ENCODE results near the gene RBBP6.
A peak's percentile ranks its signal among the peaks of the same experiment; 100 is the strongest.
"Not testable (repeated sequence)": the region's sequence is repeated elsewhere in the genome, so short reads cannot be mapped to it uniquely, and the experiment has no call there.

The RBBP6 gene

DNA sequence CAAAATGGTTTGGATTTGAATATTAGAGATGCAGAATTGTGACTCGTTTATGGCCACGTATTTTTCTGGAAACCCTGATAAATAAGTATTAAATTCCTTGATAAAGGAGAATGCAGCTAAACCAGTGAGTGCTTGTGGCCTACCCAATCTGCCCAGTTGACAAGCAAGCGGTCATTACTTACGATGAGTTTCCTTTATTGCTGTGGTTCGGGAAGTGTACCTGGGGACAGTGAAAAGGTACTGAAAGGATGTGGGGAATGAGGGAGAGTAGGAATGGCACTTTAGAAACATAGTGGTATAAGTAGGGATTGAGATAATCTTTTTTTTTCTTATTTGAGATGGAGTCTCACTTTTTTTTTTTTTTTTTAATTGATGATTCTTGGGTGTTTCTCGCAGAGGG, 33.8 kb downstream of the RBBP6 start:
- no peak for DNase-seq

DNA sequence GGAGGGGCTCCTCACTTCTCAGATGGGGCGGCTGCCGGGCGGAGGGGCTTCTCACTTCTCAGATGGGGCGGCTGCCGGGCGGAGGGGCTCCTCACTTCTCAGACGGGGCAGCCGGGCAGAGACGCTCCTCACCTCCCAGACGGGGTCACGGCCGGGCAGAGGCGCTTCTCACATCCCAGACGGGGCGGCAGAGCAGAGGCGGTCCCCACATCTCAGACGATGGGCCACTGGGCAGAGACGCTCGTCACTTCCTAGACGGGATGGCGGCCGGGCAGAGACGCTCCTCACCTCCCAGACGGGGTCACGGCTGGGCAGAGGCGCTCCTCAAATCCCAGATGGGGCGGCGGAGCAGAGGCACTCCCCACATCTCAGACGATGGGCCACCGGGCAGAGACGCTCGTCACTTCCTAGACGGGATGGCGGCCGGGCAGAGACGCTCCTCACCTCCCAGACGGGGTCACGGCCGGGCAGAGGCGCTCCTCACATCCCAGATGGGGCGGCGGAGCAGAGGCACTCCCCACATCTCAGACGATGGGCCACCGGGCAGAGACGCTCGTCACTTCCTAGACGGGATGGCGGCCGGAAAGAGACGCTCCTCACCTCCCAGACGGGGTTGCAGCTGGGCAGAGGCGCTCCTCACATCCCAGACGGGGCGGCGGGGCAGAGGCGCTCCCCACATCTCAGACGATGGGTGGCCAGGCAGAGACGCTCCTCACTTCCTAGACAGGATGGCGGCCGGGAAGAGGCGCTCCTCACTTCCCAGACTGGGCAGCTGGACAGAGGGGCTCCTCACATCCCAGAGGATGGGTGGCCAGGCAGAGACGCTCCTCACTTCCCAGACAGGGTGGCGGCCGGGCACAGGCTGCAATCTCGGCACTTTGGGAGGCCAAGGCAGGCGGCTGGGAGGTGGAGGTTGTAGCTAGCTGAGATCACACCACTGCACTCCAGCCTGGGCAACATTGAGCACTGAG, 35.4 kb downstream of the RBBP6 start:
- DNase-seq, result not testable (repeated sequence)

- DNase-seq, result not testable (repeated sequence)
Observed at GRCh38 chr16:24575791-24576190, 36.4 kb downstream of the RBBP6 start.

GRCh38 chr16:24577167-24577566, 37.8 kb downstream of the RBBP6 start:
- DNase-seq, result no peak

DNA sequence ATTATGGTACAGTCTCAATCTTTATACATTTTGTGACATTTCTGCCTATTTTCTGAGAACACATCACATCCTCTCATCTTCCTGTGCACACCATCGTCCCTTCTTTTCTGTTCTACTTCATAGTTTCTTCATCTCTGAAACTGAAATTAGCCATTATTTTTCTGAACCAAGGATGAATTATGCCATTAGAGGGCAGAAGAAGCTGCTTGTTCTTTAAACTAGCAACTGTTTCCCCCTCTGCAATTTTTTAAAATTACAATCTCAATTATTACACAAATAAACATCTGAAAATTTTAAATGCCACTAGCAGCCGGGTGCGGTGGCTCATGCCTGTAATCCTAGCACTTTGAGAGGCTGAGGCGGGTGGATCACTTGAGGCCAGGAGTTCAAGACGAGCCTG, 41.3 kb downstream of the RBBP6 start:
- no peak for DNase-seq

DNA sequence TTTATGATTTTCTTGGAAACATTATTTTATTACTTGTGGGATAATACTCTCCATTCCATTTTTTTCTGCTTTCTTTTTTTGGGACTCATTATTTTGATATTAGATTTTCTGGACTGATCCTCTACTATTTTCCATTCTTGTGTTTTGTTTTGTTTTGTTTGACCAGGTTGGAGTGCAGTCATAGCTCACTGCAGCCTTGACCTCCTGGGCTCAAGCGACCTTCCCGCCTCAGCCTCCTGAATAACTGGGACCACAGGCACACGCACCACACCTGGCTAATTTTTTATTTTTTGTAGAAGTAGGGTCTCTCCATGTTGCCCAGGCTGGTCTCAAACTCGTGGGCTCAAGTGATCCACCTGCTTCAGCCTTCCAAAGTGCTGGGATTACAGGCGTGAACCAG, 44.1 kb downstream of the RBBP6 start:
- no peak for DNase-seq

DNA sequence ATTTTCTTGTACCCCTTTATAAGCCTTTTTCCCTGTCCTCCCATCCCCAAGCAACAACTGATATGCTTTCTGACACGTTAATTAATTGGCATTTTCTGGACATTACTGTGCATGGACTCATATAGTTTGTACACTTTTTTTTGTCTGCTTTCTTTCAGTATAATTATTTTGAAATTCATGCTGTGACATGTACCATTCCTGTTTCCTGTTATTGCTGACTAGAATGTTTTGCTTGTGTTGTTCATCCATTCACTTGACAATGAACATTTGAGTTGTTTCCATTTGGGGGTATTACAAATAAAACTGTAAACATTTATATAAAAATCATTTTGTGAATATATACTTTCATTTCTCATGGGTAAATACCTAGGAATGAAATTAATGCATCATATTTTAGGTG, 50.6 kb downstream of the RBBP6 start:
- no peak for DNase-seq

GRCh38 chr16:24598777-24599437, 59.5 kb downstream of the RBBP6 start:
- no peak for DNase-seq

DNA sequence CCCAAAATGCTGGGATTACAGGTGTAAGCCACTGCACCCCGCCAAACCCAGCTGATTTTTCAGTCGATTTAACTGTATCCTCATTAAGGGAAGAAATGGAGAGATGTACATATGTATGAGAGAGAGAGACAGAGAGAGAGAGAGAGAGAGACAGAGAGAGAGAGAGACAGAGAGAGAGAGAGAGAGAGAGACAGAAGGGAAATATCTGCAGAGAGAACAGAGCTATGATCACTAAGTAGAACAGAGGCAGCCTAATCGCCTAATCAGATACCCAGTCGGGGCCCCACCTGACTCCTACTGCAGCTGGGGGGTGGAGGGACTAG, 70.0 kb downstream of the RBBP6 start:
- DNase-seq, result no peak

DNA sequence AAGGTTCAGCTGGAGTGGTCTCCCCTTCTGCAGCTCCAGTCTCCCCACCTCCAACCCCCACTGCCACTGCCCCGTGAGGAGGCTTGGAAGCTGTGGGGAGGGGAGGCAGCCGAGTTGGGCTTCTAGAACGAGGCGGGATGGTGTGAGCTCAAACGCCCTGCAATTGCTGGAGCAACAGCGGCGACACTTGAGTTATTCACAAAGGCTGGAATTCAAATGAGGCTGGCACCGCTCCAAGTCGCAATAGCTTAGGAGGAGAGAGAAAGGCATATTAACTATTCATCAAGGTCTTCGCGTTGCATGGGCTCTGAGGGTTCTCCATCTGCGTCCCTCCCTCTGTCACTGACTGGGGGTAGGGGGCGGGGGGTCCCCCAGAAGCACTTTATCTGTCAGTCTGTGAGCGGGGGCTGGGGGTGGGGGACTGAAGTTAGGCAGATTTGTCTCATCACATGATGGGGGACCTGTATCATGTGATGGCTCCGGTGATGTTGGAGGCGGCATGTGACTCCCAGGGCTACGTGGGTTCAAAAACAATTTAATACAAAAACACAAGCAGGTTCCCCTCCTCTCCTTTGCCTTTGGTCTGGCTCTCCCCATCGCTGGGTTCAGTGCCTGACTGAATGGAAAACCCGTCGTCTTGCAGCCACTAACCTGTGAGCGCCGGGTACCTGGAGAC, 70.5 kb downstream of the RBBP6 start:
- DNase-seq, result no peak

DNA sequence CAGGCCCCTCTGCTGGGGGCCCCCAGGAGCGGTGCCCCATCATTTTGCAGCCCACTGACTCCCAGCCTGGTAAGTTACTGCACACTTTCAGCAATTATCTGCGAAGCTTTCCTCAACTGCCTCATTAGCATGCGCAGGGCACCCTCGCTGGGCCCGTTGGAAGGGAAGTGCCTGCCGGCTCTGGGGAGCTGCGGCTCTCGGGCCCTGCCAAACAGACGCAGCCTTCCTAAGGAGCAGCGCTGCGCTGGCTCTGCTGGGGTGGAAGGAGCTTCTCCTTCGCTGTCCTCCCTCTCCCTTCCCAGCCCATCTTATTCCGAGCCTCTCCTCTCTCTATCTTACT, 71.0 kb downstream of the RBBP6 start:
- peak in 1 of 2 donors; percentile 14 for DNase-seq

- no peak for DNase-seq
Observed at GRCh38 chr16:24611310-24611709, 71.9 kb downstream of the RBBP6 start.

DNA sequence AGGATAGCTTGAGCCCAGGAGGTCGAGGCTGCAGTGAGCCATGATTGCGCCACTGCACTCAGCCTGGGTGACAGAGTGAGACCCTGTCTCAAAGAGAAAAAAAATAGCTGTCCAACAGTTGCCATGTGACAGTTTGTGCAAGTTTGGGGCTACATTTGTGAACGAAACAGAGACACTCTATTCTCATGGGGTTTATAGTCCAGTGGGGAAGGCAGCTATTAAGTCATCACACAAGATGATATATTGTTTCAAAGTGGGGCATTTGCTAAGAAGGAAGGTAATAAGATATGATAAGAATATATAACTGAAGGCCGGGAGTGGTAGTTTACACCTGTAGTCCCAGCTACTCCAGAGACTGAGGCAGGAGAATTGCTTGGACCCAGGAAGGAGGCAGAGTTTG, 73.3 kb downstream of the RBBP6 start:
- no peak for DNase-seq

DNA sequence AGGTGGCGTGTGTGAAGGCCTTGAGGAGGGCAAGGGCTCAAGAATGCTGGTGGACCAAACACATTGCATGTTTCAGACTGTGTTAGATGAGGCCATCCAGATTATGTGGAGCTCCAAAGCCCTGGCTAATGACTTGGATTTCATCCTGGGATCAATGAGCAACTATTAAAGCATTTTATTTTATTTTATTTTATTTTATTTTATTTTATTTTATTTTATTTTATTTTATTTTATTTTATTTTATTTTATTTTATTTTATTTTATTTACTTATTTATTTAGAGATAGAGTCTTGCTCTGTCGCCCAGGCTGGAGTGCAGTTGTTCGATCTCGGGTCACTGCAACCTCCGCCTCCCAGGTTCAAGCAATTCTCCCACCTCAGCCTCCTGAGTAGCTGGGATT, 73.9 kb downstream of the RBBP6 start:
- DNase-seq, result not testable (repeated sequence)

DNA sequence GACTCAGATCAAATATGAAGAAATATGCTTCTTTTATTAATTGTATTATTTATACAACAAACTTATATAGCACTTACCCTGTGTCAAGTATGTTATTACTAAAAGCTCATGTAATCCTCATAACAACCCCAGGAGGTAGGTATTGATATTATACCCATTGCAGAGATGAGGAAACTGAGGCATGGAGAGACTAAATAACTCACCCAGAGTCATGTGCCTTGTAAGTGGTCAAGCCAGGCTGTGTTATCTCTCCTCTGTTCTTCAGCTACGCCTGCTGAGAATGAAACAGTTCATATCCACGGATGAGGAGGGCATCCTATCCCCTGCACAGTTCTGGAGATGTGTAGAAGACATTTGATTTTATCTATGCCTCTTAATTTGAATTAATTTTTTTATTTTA, 78.1 kb downstream of the RBBP6 start:
- DNase-seq, result no peak

Measured in inflammatory macrophage (primary cell).